Large intestine (tissue), 3 donors: ENCODE measurements around the gene TMEM88. TPM values are rescaled to one million over a fixed set of nuclear protein-coding genes. Genes with fewer than 3 reads are reported as not detected.

Source experiments
- DNase-seq, 2 donors: peaks; one replicate each; pipeline versions ENCODE4 v3.0.0 to v3.0.0-alpha.2; 2013
- H3K27ac ChIP-seq: one replicate; pipeline ENCODE4 v1.5.1; 2013; ENCODE audit warnings: low read length
- H3K27me3 ChIP-seq: 2 replicates; pipeline ENCODE4 v1.6.1; 2013; ENCODE audit warnings: low read length; ENCODE audit not compliant: control insufficient read depth, insufficient read depth
- H3K36me3 ChIP-seq: 2 replicates; pipeline ENCODE4 v1.6.1; 2013; ENCODE audit warnings: low read length; ENCODE audit not compliant: control insufficient read depth, insufficient read depth
- H3K4me1 ChIP-seq: one replicate; pipeline ENCODE4 v1.6.1; 2013; ENCODE audit warnings: low read length; ENCODE audit not compliant: control insufficient read depth, insufficient read depth
- H3K4me3 ChIP-seq: one replicate; pipeline ENCODE4 v1.5.1; 2013; ENCODE audit warnings: low read length
- H3K9me3 ChIP-seq: one replicate; pipeline ENCODE4 v1.6.1; 2013; ENCODE audit warnings: mild to moderate bottlenecking, low read depth, low read length, moderate library complexity; ENCODE audit not compliant: control insufficient read depth
- WGBS: methylation state at CpG from one replicate; pipeline ENCODE4 v1.1.5; 2013; ENCODE audit warnings: low lambda C conversion rate; ENCODE audit not compliant: insufficient coverage; 5-methylcytosine and 5-hydroxymethylcytosine counted together
- polyA plus RNA-seq: library from polyadenylated mRNA; unstranded; fragments of 120-200 nt; gene quantifications from one replicate; pipeline ENCODE4 v1.2.1, GENCODE V29; 2013

TMEM88 gene
- polyA plus RNA-seq, 1 donor, result 10.4 TPM

GRCh38 chr17:7887482-7888183 lies 32.8 kb downstream of the TMEM88 start:
- peaks cover 20% of the 10 kb centered on the region for H3K36me3 ChIP-seq
- H3K27me3 ChIP-seq, result no peaks in the 10 kb centered on the region
- peaks cover 48% of the 10 kb centered on the region for H3K4me1 ChIP-seq
- peak overlapping the region; percentile 87 for H3K27ac ChIP-seq
- DNase-seq, result peak; percentile 90 to 94
- H3K4me3 ChIP-seq, result peak overlapping the region; percentile 79
- H3K9me3 ChIP-seq, result no peaks in the 10 kb centered on the region
- WGBS, result no CpG with 5 or more reads among the region's 35 CpGs

GRCh38 chr17:7888184-7888920 lies 33.5 kb downstream of the TMEM88 start, which contains the start of gene CHD3:
TSS of gene CHD3 (plus strand) at chr17:7888789. CDS start at chr17:7889001, 212 bp downstream.
- no peak for DNase-seq
- H3K36me3 ChIP-seq, result peaks cover 25% of the 10 kb centered on the region
- H3K27me3 ChIP-seq, result no peaks in the 10 kb centered on the region
- no peaks in the 10 kb centered on the region for H3K9me3 ChIP-seq
- 18% methylated on average over 3 of the region's 18 CpGs for WGBS
- peaks cover 46% of the 10 kb centered on the region for H3K4me1 ChIP-seq
- H3K4me3 ChIP-seq, result peak within 1 kb of the TSS; percentile 79
- H3K27ac ChIP-seq, result peak within 1 kb of the TSS; percentile 87

DNA sequence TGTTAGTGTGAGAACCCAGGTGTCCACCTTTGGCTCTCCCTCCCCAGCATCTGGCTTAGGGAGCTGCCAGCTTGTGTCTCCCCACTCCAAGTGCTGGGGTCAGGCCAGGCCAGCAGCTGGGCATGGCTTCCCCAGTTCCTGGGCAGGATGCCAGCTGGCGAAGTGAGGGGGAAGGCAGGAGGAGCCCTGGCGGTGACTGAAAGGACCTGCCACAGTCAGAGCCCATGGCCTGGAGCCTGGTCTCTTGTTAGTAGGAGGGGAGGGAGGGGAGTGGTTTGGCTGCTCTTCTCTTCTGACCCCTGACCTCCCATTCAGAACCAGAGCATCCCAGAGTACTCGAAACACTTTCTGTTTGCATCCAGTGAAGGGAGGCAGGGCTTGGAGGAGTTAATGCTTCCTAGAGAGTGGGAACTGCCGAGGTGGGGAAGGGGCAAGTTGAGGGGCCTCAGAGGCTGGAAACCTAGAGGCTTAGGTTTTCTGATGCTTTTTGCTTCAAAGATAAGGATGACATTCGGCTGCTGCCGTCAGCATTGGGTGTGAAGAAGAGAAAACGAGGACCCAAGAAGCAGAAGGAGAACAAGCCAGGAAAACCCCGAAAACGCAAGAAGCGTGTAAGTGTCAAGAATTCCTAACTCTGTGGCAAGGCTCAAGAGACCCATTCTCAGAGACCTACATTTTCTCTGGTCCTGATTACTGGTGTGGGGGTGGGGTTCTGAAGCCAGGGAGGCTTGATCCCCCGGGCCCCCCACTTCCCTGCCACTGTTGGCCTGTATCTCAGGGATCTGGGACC lies 34.5 kb downstream of the TMEM88 start:
- peak overlapping the region; percentile 87 for H3K27ac ChIP-seq
- DNase-seq, result peak; percentile 76 to 79
- H3K4me3 ChIP-seq, result no peak overlapping the region
- no peaks in the 10 kb centered on the region for H3K27me3 ChIP-seq
- H3K36me3 ChIP-seq, result peaks cover 35% of the 10 kb centered on the region
- no CpG with 5 or more reads among the region's 11 CpGs for WGBS
- peaks cover 40% of the 10 kb centered on the region for H3K4me1 ChIP-seq
- no peaks in the 10 kb centered on the region for H3K9me3 ChIP-seq

GRCh38 chr17:7893187-7893880 lies 38.5 kb downstream of the TMEM88 start:
- H3K36me3 ChIP-seq, result peaks cover 65% of the 10 kb centered on the region
- peaks cover 17% of the 10 kb centered on the region for H3K4me1 ChIP-seq
- DNase-seq, result no peak
- no peak overlapping the region for H3K4me3 ChIP-seq
- H3K27me3 ChIP-seq, result no peaks in the 10 kb centered on the region
- no peak overlapping the region for H3K27ac ChIP-seq
- WGBS, result 90% methylated on average over 3 of the region's 15 CpGs
- no peaks in the 10 kb centered on the region for H3K9me3 ChIP-seq

DNA sequence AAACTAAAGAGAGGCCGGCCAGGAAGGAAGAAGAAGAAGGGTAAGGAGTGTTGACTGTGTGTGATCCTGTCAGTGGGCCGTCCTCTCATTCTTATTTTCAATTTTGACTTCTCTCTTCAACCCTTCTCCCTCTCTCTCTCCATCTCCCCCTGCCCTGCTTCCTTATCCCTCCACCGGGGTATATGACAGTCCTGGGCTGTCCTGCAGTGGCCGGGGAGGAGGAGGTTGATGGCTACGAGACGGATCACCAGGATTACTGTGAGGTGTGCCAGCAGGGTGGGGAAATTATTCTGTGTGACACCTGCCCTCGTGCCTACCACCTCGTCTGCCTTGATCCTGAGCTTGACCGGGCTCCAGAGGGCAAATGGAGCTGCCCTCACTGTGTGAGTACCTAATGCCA lies 39.4 kb downstream of the TMEM88 start:
- H3K36me3 ChIP-seq, result peaks cover 74% of the 10 kb centered on the region
- no CpG with 5 or more reads among the region's 9 CpGs for WGBS

GRCh38 chr17:7894866-7895265 lies 40.0 kb downstream of the TMEM88 start:
- no peak for DNase-seq
- Histone ChIP-seq H3K36me3 (peaks cover 80% of the 10 kb centered on the region), H3K9me3 (no peaks in the 10 kb centered on the region), H3K4me1 (peaks cover 2% of the 10 kb centered on the region), H3K27me3 (no peaks in the 10 kb centered on the region), H3K27ac (no peak overlapping the region), H3K4me3 (no peak overlapping the region)
- no CpG with 5 or more reads among the region's 8 CpGs for WGBS

More for the DNA sequence above, 39.4 kb downstream of the TMEM88 start:
- H3K9me3 ChIP-seq, result no peaks in the 10 kb centered on the region
- DNase-seq, result no peak
- H3K27me3 ChIP-seq, result no peaks in the 10 kb centered on the region
- H3K4me3 ChIP-seq, result no peak overlapping the region
- H3K27ac ChIP-seq, result no peak overlapping the region
- H3K4me1 ChIP-seq, result peaks cover 8% of the 10 kb centered on the region

GRCh38 chr17:7897090-7897489 lies 42.2 kb downstream of the TMEM88 start:
- H3K36me3 ChIP-seq, result peaks cover 81% of the 10 kb centered on the region

GRCh38 chr17:7897773-7898172 lies 42.9 kb downstream of the TMEM88 start:
- peaks cover 85% of the 10 kb centered on the region for H3K36me3 ChIP-seq
- H3K4me3 ChIP-seq, result no peak overlapping the region
- H3K27me3 ChIP-seq, result no peaks in the 10 kb centered on the region
- H3K4me1 ChIP-seq, result no peaks in the 10 kb centered on the region
- WGBS, result 63% methylated on average over 3 of the region's 6 CpGs
- H3K27ac ChIP-seq, result no peak overlapping the region
- H3K9me3 ChIP-seq, result no peaks in the 10 kb centered on the region
- DNase-seq, result peak in 1 of 2 donors; percentile 50

More at GRCh38 chr17:7897090-7897489, 42.2 kb downstream of the TMEM88 start:
- H3K27ac ChIP-seq, result no peak overlapping the region
- no peak overlapping the region for H3K4me3 ChIP-seq
- H3K9me3 ChIP-seq, result no peaks in the 10 kb centered on the region
- H3K27me3 ChIP-seq, result no peaks in the 10 kb centered on the region
- DNase-seq, result no peak
- H3K4me1 ChIP-seq, result no peaks in the 10 kb centered on the region
- 87% methylated on average over 4 of the region's 13 CpGs for WGBS

DNA sequence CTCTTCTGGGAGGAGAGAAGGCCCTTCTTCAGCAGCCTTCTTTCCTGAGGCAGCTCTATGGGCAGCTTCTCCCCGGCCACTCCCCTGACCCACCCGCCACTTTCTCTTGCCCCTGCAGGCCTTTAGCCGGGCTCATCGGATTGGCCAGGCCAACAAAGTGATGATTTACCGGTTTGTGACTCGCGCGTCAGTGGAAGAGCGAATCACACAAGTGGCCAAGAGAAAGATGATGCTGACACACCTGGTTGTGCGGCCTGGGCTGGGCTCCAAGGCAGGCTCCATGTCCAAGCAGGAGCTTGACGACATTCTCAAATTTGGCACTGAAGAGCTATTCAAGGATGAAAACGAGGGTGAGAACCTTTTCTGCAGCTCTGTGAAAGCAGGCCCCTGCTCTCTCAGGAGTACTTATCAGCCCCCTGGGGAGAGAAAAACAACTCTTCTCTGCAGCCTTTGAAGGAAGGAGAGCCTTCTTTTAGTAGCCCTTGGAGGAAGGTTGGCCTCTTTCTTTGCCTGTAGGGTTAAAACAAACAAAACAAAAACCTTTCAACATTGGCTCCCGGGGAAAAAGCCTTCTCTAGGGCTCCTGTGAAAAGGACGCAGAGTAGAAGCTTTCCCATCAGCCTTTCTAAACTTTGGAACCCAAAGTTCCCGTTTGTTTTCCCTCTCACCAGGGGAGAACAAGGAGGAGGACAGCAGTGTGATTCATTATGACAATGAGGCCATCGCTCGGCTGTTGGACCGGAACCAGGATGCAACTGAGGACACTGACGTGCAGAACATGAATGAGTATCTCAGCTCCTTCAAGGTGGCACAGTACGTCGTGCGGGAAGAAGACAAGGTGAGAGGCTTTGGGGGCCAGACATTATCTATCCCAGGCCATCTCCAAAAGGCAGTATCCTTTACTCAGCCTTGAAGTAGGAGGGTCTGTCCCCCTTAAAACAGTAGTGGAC lies 48.6 kb downstream of the TMEM88 start:
- H3K9me3 ChIP-seq, result no peaks in the 10 kb centered on the region
- H3K36me3 ChIP-seq, result peaks cover 97% of the 10 kb centered on the region
- no peaks in the 10 kb centered on the region for H3K4me1 ChIP-seq
- no peak overlapping the region for H3K27ac ChIP-seq
- DNase-seq, result no peak
- H3K27me3 ChIP-seq, result no peaks in the 10 kb centered on the region
- no peak overlapping the region for H3K4me3 ChIP-seq
- WGBS, result no CpG with 5 or more reads among the region's 22 CpGs
